KOPT-K1 (cell line): Measurements from ENCODE around the gene ERBIN.
"Not testable (repeated sequence)": the region's sequence is repeated elsewhere in the genome, so short reads cannot be mapped to it uniquely, and the experiment has no call there.

ENCODE experiments used
- H3K27ac ChIP-seq: fragments of 200-600 bp; sonication (generic); 2 replicates; pipeline ENCODE4 v1.5.1; 2016; ENCODE audit warnings: antibody characterized with exemption, mild to moderate bottlenecking, low read depth, low read length; ENCODE audit not compliant: poor library complexity, severe bottlenecking
- H3K36me3 ChIP-seq: fragments of 200-600 bp; sonication (generic); 2 replicates; pipeline ENCODE4 v1.5.1; 2017; ENCODE audit warnings: antibody characterized with exemption, mild to moderate bottlenecking, low read length, moderate library complexity; ENCODE audit not compliant: insufficient read depth
- H3K9me3 ChIP-seq: fragments of 200-600 bp; sonication (generic); 2 replicates; pipeline ENCODE4 v1.5.1; 2017; ENCODE audit warnings: antibody characterized with exemption, low read length, mild to moderate bottlenecking; ENCODE audit not compliant: insufficient read depth, poor library complexity, severe bottlenecking

Gene ERBIN

GRCh38 chr5:65926276-65926783 lies at the start of gene ERBIN:
TSS of gene ERBIN (plus strand) at chr5:65926575. CDS start at chr5:65992719, 66,144 bp downstream.
- Histone ChIP-seq H3K36me3 (peaks cover 5% of the 10 kb centered on the region), H3K9me3 (no peaks in the 10 kb centered on the region), H3K27ac (peak within 1 kb of the TSS; percentile 98)

- Histone ChIP-seq H3K9me3 (peaks cover 4% of the 10 kb centered on the region), H3K36me3 (no peaks in the 10 kb centered on the region), H3K27ac (no peak overlapping the region)
Measured at GRCh38 chr5:65876970-65877369, 49.4 kb upstream of the ERBIN start.

GRCh38 chr5:65879668-65880256 lies 46.6 kb upstream of the ERBIN start:
- H3K9me3 ChIP-seq, H3K36me3 ChIP-seq, H3K27ac ChIP-seq: not testable (repeated sequence)

- H3K9me3 ChIP-seq, result peaks cover 4% of the 10 kb centered on the region
- no peak overlapping the region for H3K27ac ChIP-seq
- H3K36me3 ChIP-seq, result no peaks in the 10 kb centered on the region
Measured at GRCh38 chr5:65880496-65881072, 45.8 kb upstream of the ERBIN start.

- Histone ChIP-seq H3K9me3 (peaks cover 4% of the 10 kb centered on the region), H3K36me3 (no peaks in the 10 kb centered on the region), H3K27ac (no peak overlapping the region)
Measured at GRCh38 chr5:65882278-65882677, 44.1 kb upstream of the ERBIN start.

- no peaks in the 10 kb centered on the region for H3K9me3 ChIP-seq
- H3K27ac ChIP-seq, result no peak overlapping the region
- no peaks in the 10 kb centered on the region for H3K36me3 ChIP-seq
Measured at GRCh38 chr5:65883461-65883860, 42.9 kb upstream of the ERBIN start.

- Histone ChIP-seq H3K36me3 (no peaks in the 10 kb centered on the region), H3K9me3 (no peaks in the 10 kb centered on the region), H3K27ac (no peak overlapping the region)
Measured at GRCh38 chr5:65886387-65886786, 40.0 kb upstream of the ERBIN start.

- H3K36me3 ChIP-seq, H3K9me3 ChIP-seq, H3K27ac ChIP-seq: not testable (repeated sequence)
Measured at GRCh38 chr5:65892024-65892423, 34.4 kb upstream of the ERBIN start.

GRCh38 chr5:65892801-65893200 lies 33.6 kb upstream of the ERBIN start:
- H3K27ac ChIP-seq, result no peak overlapping the region
- no peaks in the 10 kb centered on the region for H3K36me3 ChIP-seq
- H3K9me3 ChIP-seq, result no peaks in the 10 kb centered on the region

GRCh38 chr5:65893749-65894430 lies 32.5 kb upstream of the ERBIN start:
- Histone ChIP-seq H3K9me3 (no peaks in the 10 kb centered on the region), H3K36me3 (no peaks in the 10 kb centered on the region), H3K27ac (no peak overlapping the region)

GRCh38 chr5:65895891-65896290 lies 30.5 kb upstream of the ERBIN start:
- Histone ChIP-seq H3K9me3 (no peaks in the 10 kb centered on the region), H3K27ac (no peak overlapping the region), H3K36me3 (no peaks in the 10 kb centered on the region)

GRCh38 chr5:65900746-65901145 lies 25.6 kb upstream of the ERBIN start:
- Histone ChIP-seq H3K27ac (no peak overlapping the region), H3K36me3 (no peaks in the 10 kb centered on the region), H3K9me3 (no peaks in the 10 kb centered on the region)

GRCh38 chr5:65902104-65902503 lies 24.3 kb upstream of the ERBIN start:
- Histone ChIP-seq H3K36me3 (no peaks in the 10 kb centered on the region), H3K9me3 (no peaks in the 10 kb centered on the region), H3K27ac (no peak overlapping the region)

GRCh38 chr5:65903581-65903980 lies 22.8 kb upstream of the ERBIN start:
- Histone ChIP-seq H3K27ac (no peak overlapping the region), H3K36me3 (no peaks in the 10 kb centered on the region), H3K9me3 (no peaks in the 10 kb centered on the region)

GRCh38 chr5:65906256-65906655 lies 20.1 kb upstream of the ERBIN start:
- no peaks in the 10 kb centered on the region for H3K9me3 ChIP-seq
- H3K36me3 ChIP-seq, result no peaks in the 10 kb centered on the region

GRCh38 chr5:65907135-65907534 lies 19.2 kb upstream of the ERBIN start:
- H3K27ac ChIP-seq, result no peak overlapping the region
- no peaks in the 10 kb centered on the region for H3K9me3 ChIP-seq
- no peaks in the 10 kb centered on the region for H3K36me3 ChIP-seq

More at GRCh38 chr5:65906256-65906655, 20.1 kb upstream of the ERBIN start:
- H3K27ac ChIP-seq, result no peak overlapping the region
